Heart left ventricle (tissue), 16 donors: Measurements from ENCODE around the gene LEMD3. TPM values are rescaled to one million over a fixed set of nuclear protein-coding genes. Genes with fewer than 3 reads are reported as not detected.

Experiments used
- ATAC-seq, 4 donors: fragments of 200-7000 bp; cut with Tn5 transposase; one replicate each; pipeline ENCODE4 v1.9.1; 2020 to 2022; ENCODE audit warnings: moderate library complexity in 4 of 4, mild to moderate bottlenecking in 3 of 4, moderate number of reproducible peaks in 1 of 4
- DNase-seq, 5 donors: peaks; one replicate each; pipeline ENCODE4 v3.0.0-alpha.2; 2020
- H3K27ac ChIP-seq, 12 donors: fragments of 200-600 bp; sonication (generic) in 4 of 12; one replicate each; pipeline versions ENCODE4 v1.5.0 to v1.8.0; 2016 to 2022; ENCODE audit warnings: mild to moderate bottlenecking in 2 of 12
- H3K27me3 ChIP-seq, 9 donors: fragments of 200-600 bp; sonication (generic) in 2 of 9; one replicate each; pipeline versions ENCODE4 v1.5.1 to v1.8.0; 2016 to 2022; ENCODE audit warnings: mild to moderate bottlenecking in 3 of 9
- H3K36me3 ChIP-seq, 9 donors: fragments of 200-600 bp; sonication (generic) in 2 of 9; one replicate each; pipeline versions ENCODE4 v1.5.0 to v1.8.0; 2018 to 2022; ENCODE audit warnings: mild to moderate bottlenecking in 2 of 9
- H3K4me1 ChIP-seq, 12 donors: fragments of 200-600 bp; sonication (generic) in 4 of 12; one replicate each; pipeline versions ENCODE4 v1.5.0 to v1.8.0; 2016 to 2022; ENCODE audit warnings: mild to moderate bottlenecking in 3 of 12
- H3K4me3 ChIP-seq, 12 donors: fragments of 200-600 bp; sonication (generic) in 4 of 12; one replicate each; pipeline versions ENCODE4 v1.5.0 to v1.8.0; 2017 to 2022; ENCODE audit warnings: mild to moderate bottlenecking in 9 of 12, moderate library complexity in 4 of 12
- H3K9me3 ChIP-seq, 12 donors: fragments of 200-600 bp; sonication (generic) in 4 of 12; one replicate each; pipeline versions ENCODE4 v1.5.0 to v1.8.0; 2016 to 2022; ENCODE audit warnings: mild to moderate bottlenecking in 1 of 12
- CTCF ChIP-seq, 12 donors: fragments of 200-600 bp; sonication (generic) in 4 of 12; IDR thresholded peaks; one replicate each; pipeline versions ENCODE4 v1.5.0 to v1.8.0; 2018 to 2022; ENCODE audit warnings: antibody characterized with exemption in 12 of 12, mild to moderate bottlenecking in 5 of 12
- POLR2A ChIP-seq, 2 donors: fragments of 450-650 bp; IDR thresholded peaks; one replicate each; pipeline ENCODE4 v1.6.1; 2017; ENCODE audit warnings: antibody characterized with exemption in 2 of 2, mild to moderate bottlenecking in 2 of 2, moderate library complexity in 2 of 2
- WGBS, 4 donors: extraction: QIAGEN DNeasy Blood & Tissue Kit in 2 of 4; methylation state at CpG; one replicate each; pipeline versions ENCODE4 v1.1.5 to v1.1.7; 2013 to 2018; 5-methylcytosine and 5-hydroxymethylcytosine counted together
- intact Hi-C, 10 donors: fragments of 100-400 bp; cut with DNase I; formaldehyde crosslinking; loops; one replicate each; pipeline versions ENCODE4 v1.11.1 to v1.14.2; 2022
- polyA plus RNA-seq, 2 donors: library from polyadenylated mRNA; stranded (reverse); fragments of 200-250 nt; gene quantifications; one replicate each; pipeline ENCODE4 v1.2.3, GENCODE V29; 2013
- total RNA-seq, 9 donors: library from RNA; depleted of rRNA in 2 of 9; stranded (reverse); fragments of >200 nt in 2 of 9; fragmentation: NEBNext Ultra II Directional in 3 of 9; extraction: Animal tissue kit (Norgen Biotek cat#: 25700) in 3 of 9; gene quantifications; one replicate each; pipeline versions ENCODE4 v1.1.0 to v1.2.4, GENCODE V29; 2016 to 2023
- donor health status: ischemic (EF 13 %, LVEDD 7.1; RV severe dilation, severe dysfunction).
- donor health status: healthy with polysubstance abuse.
- donor health status: DM: no; HTN: yes; CAD: no.
- donor health status: DM: no; HTN: no; CAD: no.
- donor health status: ischemic (EF 25% LVEDD 6.9; RV normal size, moderate dysfunction).
- donor health status: ischemic (EF 25% LVEDD 5.7; RV mildly dilated, moderate dysfunction).
- donor health status: healthy.
- donor health status: DM: yes; HTN: yes; CAD: no.
- donor health status: ischemic (EF 35%, LVEDD 5.7; RV mildly dilated, moderate dysfunction).
- donor health status: nonischemic (EF 11% LVEDD 7.7; RV severe dilation, severe dysfunction).
- donor health status: DM: yes; HTN: yes; CAD: no.
- donor health status: PGD.
- donor health status: ischemic (EF 29% LVEDD 5.4; RV normal size, mild dysfunction).
- donor health status: nonischemic (EF 23%, LVEDD 6.1; RV moderate dilation, normal function).

LEMD3 gene
- total and polyA plus RNA-seq, 11 donors = 4.9 to 19.9 (median 12.9) TPM

GRCh38 chr12:65263777-65264176 is 94.4 kb downstream of the LEMD3 start:
- WGBS, 4 donors = 88 to 91% (median 90%) methylated on average over 4 of the region's 4 CpGs
- Histone ChIP-seq H3K9me3 (no peaks in the 10 kb centered on the region), H3K4me3 (no peak overlapping the region), H3K36me3 (no peaks in the 10 kb centered on the region), H3K4me1 (no peaks in the 10 kb centered on the region), H3K27me3 (no peaks in the 10 kb centered on the region), H3K27ac (no peak overlapping the region)
- no peak for ATAC-seq
- no peak for DNase-seq
- intact Hi-C loops = no loop called here
- TF ChIP-seq POLR2A (IDR thresholded peaks at IDR 0.05) = no peak
- TF ChIP-seq CTCF (IDR thresholded peaks at IDR 0.05) = no peak

GRCh38 chr12:65266408-65266807 is 97.0 kb downstream of the LEMD3 start:
- Histone ChIP-seq H3K36me3 (no peaks in the 10 kb centered on the region), H3K27ac (no peak overlapping the region), H3K9me3 (no peaks in the 10 kb centered on the region), H3K4me1 (no peaks in the 10 kb centered on the region), H3K27me3 (no peaks in the 10 kb centered on the region), H3K4me3 (no peak overlapping the region)
- intact Hi-C loops = no loop called here
- DNase-seq (no peak), ATAC-seq (no peak)
- TF ChIP-seq CTCF (IDR thresholded peaks at IDR 0.05) = no peak
- 85 to 92% (median 89%) methylated on average over 3 of the region's 3 CpGs for WGBS, 4 donors

GRCh38 chr12:65269603-65270002 is 100.2 kb downstream of the LEMD3 start:
- TF ChIP-seq CTCF (IDR thresholded peaks at IDR 0.05) (no peak), POLR2A (IDR thresholded peaks at IDR 0.05) (no peak)
- no peaks in the 10 kb centered on the region for H3K36me3 ChIP-seq
- no peaks in the 10 kb centered on the region for H3K27me3 ChIP-seq
- DNase-seq = no peak
- intact Hi-C loops = no loop called here
- no peak for ATAC-seq
- H3K4me1 ChIP-seq = no peaks in the 10 kb centered on the region
- no peaks in the 10 kb centered on the region for H3K9me3 ChIP-seq
- no peak overlapping the region for H3K27ac ChIP-seq
- WGBS, 4 donors = 38 to 54% (median 45%) methylated on average over 1 of the region's 1 CpG
- no peak overlapping the region for H3K4me3 ChIP-seq

GRCh38 chr12:65274602-65275272 is 105.4 kb downstream of the LEMD3 start:
- Histone ChIP-seq H3K36me3 (no peaks in the 10 kb centered on the region), H3K9me3 (no peaks in the 10 kb centered on the region), H3K27me3 (peaks cover 0 to 7% (median 0%) of the 10 kb centered on the region in 9 donors), H3K27ac (no peak overlapping the region), H3K4me1 (peaks cover 0 to 8% (median 2%) of the 10 kb centered on the region in 12 donors), H3K4me3 (no peak overlapping the region)
- TF ChIP-seq CTCF (IDR thresholded peaks at IDR 0.05) = no peak
- TF ChIP-seq POLR2A (IDR thresholded peaks at IDR 0.05) = no peak
- ATAC-seq (no peak), DNase-seq (no peak)
- intact Hi-C loops = no loop called here
- 81 to 88% (median 87%) methylated on average over 7 of the region's 7 CpGs for WGBS, 4 donors
